GM12865 (cell line): ENCODE measurements around the gene SPATA2.

Experiments used
- DNase-seq: peaks from one replicate; pipeline ENCODE4 v3.0.0; 2010; ENCODE audit warnings: low read depth
- H3K4me3 ChIP-seq: 2 replicates; pipeline ENCODE4 v1.5.1; 2011; ENCODE audit warnings: mild to moderate bottlenecking, low read depth, low read length, control low read depth
- CTCF ChIP-seq: IDR thresholded peaks from 2 replicates; pipeline ENCODE4 v1.5.1; 2011; ENCODE audit warnings: low read length, control low read depth, low read depth, inconsistent platforms; ENCODE audit not compliant: insufficient read depth; ENCODE audit errors: missing control alignments

SPATA2 gene

GRCh38 chr20:49887251-49888211 is 27.8 kb downstream of the SPATA2 start:
- no peak for TF ChIP-seq CTCF
- no peak overlapping the region for H3K4me3 ChIP-seq
- DNase-seq, result no peak

- DNase-seq, result no peak
- TF ChIP-seq CTCF, result no peak
- no peak overlapping the region for H3K4me3 ChIP-seq
Measured at GRCh38 chr20:49886571-49887213, 28.6 kb downstream of the SPATA2 start.

DNA sequence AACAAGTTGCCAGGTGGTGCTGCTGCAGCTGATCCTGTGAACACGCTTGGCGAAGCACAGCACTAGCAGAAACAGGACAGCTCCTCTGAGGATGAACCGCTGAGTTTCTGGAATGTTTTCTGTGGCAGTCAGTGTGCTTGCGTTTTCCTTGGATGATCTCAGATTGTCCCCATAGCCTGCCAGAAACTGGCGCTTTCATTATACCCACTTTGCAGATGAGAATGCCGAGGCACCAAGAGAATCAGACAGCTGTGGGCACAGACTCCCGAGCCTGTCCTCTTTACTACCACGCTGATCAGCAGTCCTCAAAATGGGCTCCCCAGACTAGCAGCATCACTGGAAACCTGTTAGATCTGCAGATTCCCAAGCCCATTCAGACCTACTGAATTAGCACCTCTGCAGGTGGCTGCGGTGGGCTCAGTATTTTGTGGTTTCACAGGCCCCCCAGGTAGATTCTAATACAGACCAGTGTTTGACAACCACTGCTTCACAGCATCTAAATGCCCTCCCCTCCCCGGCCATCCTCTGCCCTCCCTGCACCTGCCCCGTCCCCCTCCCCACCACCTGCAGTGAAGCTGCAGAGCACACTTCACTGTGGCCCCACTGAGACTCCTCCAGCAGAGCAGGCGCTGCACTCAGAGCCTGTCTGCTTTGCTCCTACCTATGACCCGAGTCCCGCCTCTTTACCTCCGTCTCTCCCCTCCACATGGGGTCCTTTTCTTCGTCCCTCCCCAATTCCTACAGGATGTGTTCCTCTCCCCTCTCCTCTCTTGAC is 29.6 kb downstream of the SPATA2 start:
- no peak overlapping the region for H3K4me3 ChIP-seq
- no peak for TF ChIP-seq CTCF
- no peak for DNase-seq

- no peak for DNase-seq
- no peak for TF ChIP-seq CTCF
- no peak overlapping the region for H3K4me3 ChIP-seq
Measured at GRCh38 chr20:49883246-49883802, 32.0 kb downstream of the SPATA2 start.

- no peak for TF ChIP-seq CTCF
- no peak for DNase-seq
- H3K4me3 ChIP-seq, result no peak overlapping the region
Measured at GRCh38 chr20:49882171-49882970, 33.0 kb downstream of the SPATA2 start.
